HEK293T (cell line): Measurements from ENCODE around the gene DGKH.

ENCODE experiments used
- BHLHE40 ChIP-seq: fragments of 450-650 bp; IDR thresholded peaks from 2 replicates; pipeline ENCODE4 v1.6.1; 2016; ENCODE audit warnings: mild to moderate bottlenecking, moderate library complexity, borderline replicate concordance
- ELF4 ChIP-seq: fragments of 450-650 bp; IDR thresholded peaks from 2 replicates; pipeline ENCODE4 v1.6.1; 2017; ENCODE audit warnings: antibody characterized with exemption
- FOXA1 ChIP-seq: fragments of 450-650 bp; IDR thresholded peaks from 2 replicates; pipeline ENCODE4 v1.6.1; 2016; ENCODE audit warnings: mild to moderate bottlenecking
- FOXK2 ChIP-seq: fragments of 450-650 bp; IDR thresholded peaks from 2 replicates; pipeline ENCODE4 v1.6.1; 2016; ENCODE audit warnings: mild to moderate bottlenecking
- FOXM1 ChIP-seq: fragments of 450-650 bp; IDR thresholded peaks from 2 replicates; pipeline ENCODE4 v1.6.1; 2017; ENCODE audit warnings: mild to moderate bottlenecking, borderline replicate concordance
- HDGF ChIP-seq: fragments of 450-650 bp; IDR thresholded peaks from 2 replicates; pipeline ENCODE4 v1.6.1; 2017; ENCODE audit warnings: antibody characterized with exemption, borderline replicate concordance
- L3MBTL2 ChIP-seq: fragments of 450-650 bp; conservative IDR thresholded peaks from 2 replicates; pipeline ENCODE4 v1.6.1; 2016; ENCODE audit warnings: mild to moderate bottlenecking
- LEF1 ChIP-seq: fragments of 450-650 bp; IDR thresholded peaks from 2 replicates; pipeline ENCODE4 v1.6.1; 2017; ENCODE audit warnings: mild to moderate bottlenecking, borderline replicate concordance
- NFRKB ChIP-seq: fragments of 450-650 bp; IDR thresholded peaks from 2 replicates; pipeline ENCODE4 v1.6.1; 2016; ENCODE audit warnings: mild to moderate bottlenecking, moderate library complexity
- PKNOX1 ChIP-seq: fragments of 450-650 bp; IDR thresholded peaks from 2 replicates; pipeline ENCODE4 v1.6.1; 2016
- SP1 ChIP-seq: fragments of 450-650 bp; IDR thresholded peaks from 2 replicates; pipeline ENCODE4 v1.6.1; 2017
- SUZ12 ChIP-seq: fragments of 450-650 bp; IDR thresholded peaks from 2 replicates; pipeline ENCODE4 v1.6.1; 2016; ENCODE audit warnings: mild to moderate bottlenecking
- TARDBP ChIP-seq: fragments of 450-650 bp; IDR thresholded peaks from 2 replicates; pipeline ENCODE4 v1.6.1; 2016

- TF ChIP-seq ELF4: no peak
- TF ChIP-seq SUZ12: no peak
- TF ChIP-seq BHLHE40: no peak
- TF ChIP-seq SP1: no peak
- TF ChIP-seq FOXM1: no peak
- TF ChIP-seq FOXK2: no peak
- no peak for TF ChIP-seq TARDBP
- TF ChIP-seq HDGF: no peak
- no peak for TF ChIP-seq PKNOX1
- TF ChIP-seq L3MBTL2: no peak
- TF ChIP-seq NFRKB: no peak
- TF ChIP-seq FOXA1: no peak
- no peak for TF ChIP-seq LEF1
These were observed 126.1 kb downstream of the DGKH start for GRCh38 chr13:42174344-42175162.
